ENCODE data around the gene ZYG11A.

ZYG11A gene

GRCh38 chr1:52938183-52938451 lies 95.6 kb downstream of the ZYG11A start:
- Histone ChIP-seq H3K9me3 (ENCODE audit: control insufficient read depth in 1 of 2, low read length in 2 of 2) (no peaks in the 10 kb centered on the region), H3K36me3 (ENCODE audit: control insufficient read depth in 1 of 2, insufficient read depth in 2 of 2, low read length in 2 of 2) (peaks cover 3 to 4% of the 10 kb centered on the region in 2 donors), H3K4me3 (ENCODE audit: low read depth in 1 of 2, low read length in 2 of 2) (no peak overlapping the region), H3K4me1 (ENCODE audit: control insufficient read depth in 1 of 2, insufficient read depth in 2 of 2, low read length in 2 of 2) (no peaks in the 10 kb centered on the region), H3K27me3 (ENCODE audit: low read depth, low read length) (no peaks in the 10 kb centered on the region), H3K27ac (ENCODE audit: low read length) (no peak overlapping the region)

- H3K4me3 ChIP-seq (ENCODE audit: low read depth in 1 of 2, low read length in 2 of 2): no peak overlapping the region
- no peaks in the 10 kb centered on the region for H3K27me3 ChIP-seq (ENCODE audit: low read depth, low read length)
- H3K9me3 ChIP-seq (ENCODE audit: control insufficient read depth in 1 of 2, low read length in 2 of 2): no peaks in the 10 kb centered on the region
- peaks cover 3 to 4% of the 10 kb centered on the region in 2 donors for H3K36me3 ChIP-seq (ENCODE audit: control insufficient read depth in 1 of 2, insufficient read depth in 2 of 2, low read length in 2 of 2)
- no peak overlapping the region for H3K27ac ChIP-seq (ENCODE audit: low read length)
- peaks cover 0 to 4% of the 10 kb centered on the region in 2 donors for H3K4me1 ChIP-seq (ENCODE audit: control insufficient read depth in 1 of 2, insufficient read depth in 2 of 2, low read length in 2 of 2)
Measured at GRCh38 chr1:52943876-52944416, 101.4 kb downstream of the ZYG11A start.

- peaks cover 0 to 4% of the 10 kb centered on the region in 2 donors for H3K4me1 ChIP-seq (ENCODE audit: control insufficient read depth in 1 of 2, insufficient read depth in 2 of 2, low read length in 2 of 2)
- no peaks in the 10 kb centered on the region for H3K9me3 ChIP-seq (ENCODE audit: control insufficient read depth in 1 of 2, low read length in 2 of 2)
- no peak overlapping the region for H3K27ac ChIP-seq (ENCODE audit: low read length)
- no peak overlapping the region for H3K4me3 ChIP-seq (ENCODE audit: low read depth in 1 of 2, low read length in 2 of 2)
- H3K27me3 ChIP-seq (ENCODE audit: low read depth, low read length): no peaks in the 10 kb centered on the region
- H3K36me3 ChIP-seq (ENCODE audit: control insufficient read depth in 1 of 2, insufficient read depth in 2 of 2, low read length in 2 of 2): peaks cover 3 to 4% of the 10 kb centered on the region in 2 donors
Measured at GRCh38 chr1:52944566-52944965, 102.0 kb downstream of the ZYG11A start.
